SIG-M5 treated with dmso at 0.1 percent for 504 hours (cell line): ENCODE measurements around the gene HECTD1.
A peak's percentile ranks its signal among the peaks of the same experiment; 100 is the strongest.
"Not testable (repeated sequence)": the region's sequence is repeated elsewhere in the genome, so short reads cannot be mapped to it uniquely, and the experiment has no call there.

Source experiments
- DNase-seq: peaks from one replicate; lab custom pipeline; 2025; ENCODE audit not compliant: unreplicated experiment; lab: John Stamatoyannopoulos, UW

Gene HECTD1

GRCh38 chr14:31207755-31208545 lies at the start of gene HECTD1:
Gene HECTD1 (minus strand): TSS chr14:31207793. CDS start chr14:31205936, 1,857 bp downstream.
- DNase-seq, result peak; percentile 88

GRCh38 chr14:31257244-31257553 lies 49.6 kb upstream of the HECTD1 start:
- DNase-seq, result no peak

- no peak for DNase-seq
These were observed 49.1 kb upstream of the HECTD1 start for GRCh38 chr14:31256534-31257243.

- not testable (repeated sequence) for DNase-seq
These were observed 48.3 kb upstream of the HECTD1 start for GRCh38 chr14:31255918-31256317.

GRCh38 chr14:31255286-31255685 lies 47.7 kb upstream of the HECTD1 start:
- no peak for DNase-seq

- no peak for DNase-seq
These were observed 46.3 kb upstream of the HECTD1 start for GRCh38 chr14:31253746-31254471.

GRCh38 chr14:31252865-31253264 lies 45.3 kb upstream of the HECTD1 start:
- DNase-seq, result no peak

- no peak for DNase-seq
These were observed 43.7 kb upstream of the HECTD1 start for GRCh38 chr14:31251028-31251958.

- DNase-seq, result no peak
These were observed 37.0 kb upstream of the HECTD1 start for GRCh38 chr14:31244626-31245025.

GRCh38 chr14:31243860-31244259 lies 36.3 kb upstream of the HECTD1 start:
- no peak for DNase-seq

- not testable (repeated sequence) for DNase-seq
These were observed 34.8 kb upstream of the HECTD1 start for GRCh38 chr14:31242161-31242940.

- DNase-seq, result no peak
These were observed 34.0 kb upstream of the HECTD1 start for GRCh38 chr14:31241450-31242114.

- DNase-seq, result no peak
These were observed 32.1 kb upstream of the HECTD1 start for GRCh38 chr14:31239741-31240140.

GRCh38 chr14:31235462-31235861 lies 27.9 kb upstream of the HECTD1 start:
- no peak for DNase-seq

GRCh38 chr14:31232081-31232480 lies 24.5 kb upstream of the HECTD1 start:
- DNase-seq, result no peak

GRCh38 chr14:31231272-31231671 lies 23.7 kb upstream of the HECTD1 start:
- not testable (repeated sequence) for DNase-seq

- no peak for DNase-seq
These were observed 23.0 kb upstream of the HECTD1 start for GRCh38 chr14:31230573-31230958.

- peak; percentile 99 for DNase-seq
These were observed 22.3 kb upstream of the HECTD1 start for GRCh38 chr14:31229638-31230572.
